Fibroblast of pulmonary artery (primary cell): ENCODE data around the gene EIPR1.

ENCODE experiments used
- DNase-seq: peaks from one replicate; pipeline ENCODE4 v3.0.0-alpha.2; 2010; ENCODE audit warnings: low read depth
- H3K4me3 ChIP-seq: replicated peaks from 2 replicates; pipeline ENCODE4 v1.5.1; 2011; ENCODE audit warnings: low read depth, mild to moderate bottlenecking, control low read depth, low read length, moderate library complexity
- TF ChIP-seq, protein P1 (sequence below): IDR thresholded peaks from 2 replicates; pipeline ENCODE4 v1.5.1; 2011; ENCODE audit warnings: mild to moderate bottlenecking, control low read depth, low read length, inconsistent platforms; ENCODE audit errors: missing control alignments

EIPR1 gene

DNA sequence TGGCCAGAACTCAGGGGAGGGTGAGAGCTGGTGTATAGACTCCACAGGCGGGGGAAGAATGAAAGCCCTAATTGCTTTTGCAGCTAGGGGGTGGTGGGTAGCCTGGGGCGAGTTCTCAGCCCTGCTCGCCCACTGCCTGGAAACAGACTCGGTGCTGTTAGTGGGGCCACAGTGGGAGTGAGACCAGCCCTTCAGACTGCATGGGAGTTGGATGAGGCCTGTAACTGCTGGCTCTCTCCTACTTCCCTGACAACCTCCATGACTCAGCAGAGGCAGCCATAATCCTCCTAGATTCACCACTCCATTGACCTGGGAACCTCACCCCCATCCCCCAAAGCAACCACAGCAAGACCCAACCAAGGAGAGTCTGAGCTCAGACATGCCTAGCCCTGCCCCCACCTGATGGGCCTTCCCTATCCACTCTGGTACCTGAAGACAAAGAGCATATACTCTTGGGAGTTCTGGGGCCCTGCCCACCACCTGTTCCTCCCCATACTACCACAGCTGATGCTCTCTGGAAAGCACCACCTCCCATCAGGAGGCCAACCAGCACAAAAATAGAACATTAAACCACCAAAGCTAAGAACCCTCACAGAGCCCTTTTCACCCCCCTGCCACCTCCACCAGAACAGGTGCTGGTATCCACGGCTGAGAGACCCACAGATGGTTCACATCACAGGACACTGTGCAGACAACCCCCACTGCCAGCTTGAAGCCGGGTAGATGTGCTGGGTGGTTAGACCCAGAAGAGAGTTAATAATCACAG, 226.3 kb downstream of the EIPR1 start:
- TF ChIP-seq, protein P1, sequence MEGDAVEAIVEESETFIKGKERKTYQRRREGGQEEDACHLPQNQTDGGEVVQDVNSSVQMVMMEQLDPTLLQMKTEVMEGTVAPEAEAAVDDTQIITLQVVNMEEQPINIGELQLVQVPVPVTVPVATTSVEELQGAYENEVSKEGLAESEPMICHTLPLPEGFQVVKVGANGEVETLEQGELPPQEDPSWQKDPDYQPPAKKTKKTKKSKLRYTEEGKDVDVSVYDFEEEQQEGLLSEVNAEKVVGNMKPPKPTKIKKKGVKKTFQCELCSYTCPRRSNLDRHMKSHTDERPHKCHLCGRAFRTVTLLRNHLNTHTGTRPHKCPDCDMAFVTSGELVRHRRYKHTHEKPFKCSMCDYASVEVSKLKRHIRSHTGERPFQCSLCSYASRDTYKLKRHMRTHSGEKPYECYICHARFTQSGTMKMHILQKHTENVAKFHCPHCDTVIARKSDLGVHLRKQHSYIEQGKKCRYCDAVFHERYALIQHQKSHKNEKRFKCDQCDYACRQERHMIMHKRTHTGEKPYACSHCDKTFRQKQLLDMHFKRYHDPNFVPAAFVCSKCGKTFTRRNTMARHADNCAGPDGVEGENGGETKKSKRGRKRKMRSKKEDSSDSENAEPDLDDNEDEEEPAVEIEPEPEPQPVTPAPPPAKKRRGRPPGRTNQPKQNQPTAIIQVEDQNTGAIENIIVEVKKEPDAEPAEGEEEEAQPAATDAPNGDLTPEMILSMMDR: no peak
- H3K4me3 ChIP-seq: no peak overlapping the region
- DNase-seq: no peak

DNA sequence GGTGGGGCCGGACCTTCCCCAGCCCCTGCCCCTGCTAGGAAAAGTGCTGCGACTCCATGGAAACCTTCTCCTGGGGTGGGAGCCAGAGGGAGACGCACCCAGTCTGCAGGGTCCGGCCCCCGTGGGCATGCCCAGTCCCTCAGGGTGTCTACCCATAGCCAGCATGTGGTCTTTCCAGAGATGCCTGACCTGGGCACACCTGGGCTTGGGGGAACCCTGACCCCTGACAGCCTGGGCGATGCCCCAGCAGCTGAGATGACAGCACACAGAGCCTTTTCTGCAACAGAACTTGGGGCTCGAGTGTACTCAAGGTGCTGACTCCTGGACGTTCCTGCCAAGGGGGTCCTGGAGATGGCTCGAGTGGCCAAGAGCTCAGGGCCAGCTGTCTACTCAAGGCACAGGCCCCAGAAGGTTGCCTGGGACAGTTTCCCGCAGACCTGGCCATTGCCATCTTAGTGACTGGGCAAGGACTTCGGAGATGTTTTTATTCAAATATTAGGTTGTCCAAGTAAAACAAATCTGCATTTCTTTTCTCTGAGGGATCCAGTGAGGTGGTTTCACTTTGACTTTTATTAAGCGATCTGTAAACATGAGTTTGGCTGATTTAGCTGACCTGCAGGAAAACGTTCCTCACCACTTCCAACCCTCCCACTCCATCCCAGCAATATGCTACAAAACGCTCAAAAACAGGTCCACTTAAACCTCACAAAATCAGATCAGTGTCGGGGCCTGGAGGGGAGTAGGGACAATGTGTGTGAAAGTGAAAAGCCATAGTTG, 228.0 kb downstream of the EIPR1 start:
- H3K4me3 ChIP-seq: no peak overlapping the region
- TF ChIP-seq, protein P1: no peak
- no peak for DNase-seq

DNA sequence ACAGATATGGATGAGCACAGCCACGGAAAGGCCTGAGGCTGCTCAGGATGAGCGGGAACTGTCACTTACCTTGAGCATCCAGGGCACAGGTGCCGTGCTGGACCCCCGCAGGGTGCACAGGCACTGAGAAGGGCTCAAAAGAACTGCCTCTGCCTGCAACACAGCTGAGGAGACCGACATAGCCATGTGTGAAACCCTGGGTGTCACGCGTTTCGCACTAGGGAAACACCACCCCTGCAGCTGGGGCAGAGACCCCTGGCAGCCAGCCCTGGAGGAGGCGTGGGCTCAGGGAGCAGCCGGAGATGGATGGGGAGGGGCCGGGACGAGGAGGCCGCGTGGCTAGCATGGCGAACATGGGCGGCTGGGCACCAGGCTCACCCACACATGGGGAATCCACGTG, 228.9 kb downstream of the EIPR1 start:
- no peak overlapping the region for H3K4me3 ChIP-seq
- no peak for DNase-seq
- TF ChIP-seq, protein P1: no peak

DNA sequence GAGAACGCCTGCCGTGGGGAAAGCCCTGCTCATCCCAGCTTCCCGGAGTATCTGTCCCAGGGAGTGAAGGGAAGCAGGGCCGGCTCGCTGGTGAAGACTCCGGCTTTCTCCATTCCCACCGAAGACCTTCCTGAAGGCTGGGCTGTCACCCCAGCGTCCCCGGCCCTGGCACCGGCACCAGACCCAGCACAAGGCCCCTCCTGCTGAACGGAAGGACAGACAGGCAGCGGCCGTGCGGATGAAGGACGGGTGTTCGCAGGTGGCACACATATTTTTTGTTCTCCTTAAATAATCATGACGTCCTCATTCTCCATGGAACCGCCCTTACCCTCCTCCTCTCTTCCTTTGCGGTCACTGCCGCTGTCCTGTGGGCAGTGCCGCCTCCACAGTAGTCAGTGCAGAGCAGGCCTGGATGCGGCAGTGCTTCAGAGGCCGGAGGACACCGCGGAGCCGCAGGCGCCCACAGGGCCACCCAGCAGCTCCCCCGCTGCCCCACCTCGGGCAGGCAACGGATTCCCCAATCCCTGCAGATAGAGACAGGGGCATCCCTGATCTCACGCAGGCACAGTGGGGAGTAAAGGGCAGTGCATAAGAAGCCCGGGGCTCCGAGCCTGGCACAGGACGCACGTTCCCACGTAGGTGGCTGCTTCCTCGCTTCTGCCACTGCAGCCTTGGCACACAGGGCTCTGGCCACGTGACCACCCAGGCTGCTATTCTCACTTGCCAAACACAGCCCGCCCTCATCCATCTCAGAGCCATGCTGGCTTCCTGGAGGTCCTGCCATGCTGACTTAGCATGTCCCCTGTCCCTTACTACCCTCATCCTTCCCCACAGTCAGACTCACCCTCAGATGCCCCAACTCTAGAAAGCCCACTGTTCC, 229.7 kb downstream of the EIPR1 start:
- TF ChIP-seq, protein P1: no peak
- DNase-seq: no peak
- no peak overlapping the region for H3K4me3 ChIP-seq

DNA sequence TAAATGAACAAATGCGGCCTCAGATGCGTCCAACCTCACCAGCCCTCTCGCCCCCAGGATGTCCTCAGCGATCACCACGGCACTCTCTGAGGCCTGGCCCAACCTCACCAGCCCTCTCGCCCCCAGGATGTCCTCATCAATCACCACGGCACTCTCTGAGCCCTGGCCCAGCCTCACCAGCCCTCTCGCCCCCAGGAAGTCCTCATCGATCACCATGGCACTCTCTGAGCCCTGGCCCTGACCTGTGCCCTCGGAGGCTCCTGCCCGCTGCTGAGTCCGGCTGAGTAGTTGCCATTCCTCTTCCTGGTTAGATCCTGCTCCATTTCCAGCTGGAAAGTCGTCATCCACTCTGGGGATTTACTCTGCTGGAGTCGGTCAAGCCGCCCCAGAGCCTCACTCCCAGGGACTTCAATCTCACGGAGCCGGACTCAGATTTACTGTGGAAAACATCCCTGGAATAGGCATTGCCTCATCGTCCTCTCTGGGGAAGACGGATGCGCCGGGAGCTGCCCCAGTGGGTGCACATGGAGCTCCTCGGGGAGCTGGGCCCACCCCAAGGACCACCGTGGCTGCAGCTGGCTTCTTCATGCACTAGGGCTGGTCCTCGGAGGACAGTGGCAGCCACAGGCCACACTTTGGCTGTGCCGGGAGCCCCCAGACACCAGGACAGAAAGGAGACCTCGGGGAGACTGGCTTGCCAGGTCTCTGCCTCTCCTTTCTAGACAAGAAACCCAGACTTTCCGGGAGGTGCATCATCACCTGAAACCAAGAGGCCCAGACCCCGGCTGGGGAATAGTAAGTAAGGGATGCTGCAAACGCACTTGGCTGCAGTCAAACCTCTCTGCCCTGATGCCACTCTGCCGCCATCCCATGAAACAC, 230.6 kb downstream of the EIPR1 start:
- TF ChIP-seq, protein P1: no peak
- no peak for DNase-seq
- no peak overlapping the region for H3K4me3 ChIP-seq

DNA sequence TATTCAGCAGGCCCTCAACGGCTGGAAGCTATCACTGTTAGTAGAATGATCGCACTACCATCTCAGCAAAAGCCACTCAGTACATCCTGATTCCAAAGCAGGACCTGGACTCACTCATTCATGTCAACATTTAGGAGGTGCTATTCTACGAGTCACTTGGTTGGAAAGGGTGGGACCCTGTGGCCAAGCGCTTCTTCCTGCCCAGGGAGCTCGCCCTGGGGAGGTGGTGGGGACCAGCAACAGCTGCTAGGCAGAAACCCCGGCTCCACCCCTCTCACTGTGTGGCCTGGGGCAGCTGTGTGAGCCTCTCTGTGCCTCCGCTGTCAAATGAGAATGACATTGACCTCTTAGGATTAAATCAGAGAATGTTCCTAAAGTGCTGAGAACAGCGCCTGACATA, 231.4 kb downstream of the EIPR1 start:
- no peak overlapping the region for H3K4me3 ChIP-seq

More for the DNA sequence above, 231.4 kb downstream of the EIPR1 start:
- no peak for DNase-seq
- TF ChIP-seq, protein P1: no peak
